Uterus (tissue), 2 donors: ENCODE data around the gene LILRB2.
"Not testable (repeated sequence)": the region's sequence is repeated elsewhere in the genome, so short reads cannot be mapped to it uniquely, and the experiment has no call there.

Experiments used
- POLR2A ChIP-seq, 2 donors: fragments of 450-650 bp; IDR thresholded peaks; one replicate each; pipeline ENCODE4 v1.6.1; 2016; ENCODE audit warnings: antibody characterized with exemption in 2 of 2, mild to moderate bottlenecking in 1 of 2, moderate library complexity in 1 of 2
- TF ChIP-seq, protein P1 (sequence below), 4 experiments: fragments of 200-600 bp in 2 of 4; fragments of 450-650 bp in 2 of 4; sonication (generic) in 2 of 4; IDR thresholded peaks; one replicate each; pipeline ENCODE4 v1.5.1; 2016 to 2019; ENCODE audit warnings: antibody characterized with exemption in 4 of 4, mild to moderate bottlenecking in 2 of 4, moderate library complexity in 1 of 4

DNA sequence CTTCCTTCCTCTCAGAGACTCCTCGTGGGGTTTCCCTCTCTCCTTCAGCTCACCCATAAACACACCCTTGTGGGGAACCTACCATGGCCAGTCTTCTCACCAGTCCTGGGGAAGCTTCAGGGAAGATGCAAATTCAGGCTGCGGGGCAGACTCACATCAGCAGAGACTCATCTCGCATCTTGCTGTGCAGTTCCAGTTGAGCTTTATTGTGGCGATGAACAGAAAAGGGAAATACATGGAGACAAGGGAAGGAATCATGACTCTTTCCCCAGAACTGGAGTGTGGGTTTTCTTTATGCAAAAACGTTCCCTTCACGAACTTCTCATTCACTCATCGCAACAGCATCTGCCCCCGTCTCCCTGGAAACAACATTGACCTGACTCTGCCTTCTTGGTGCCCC is 8.2 kb upstream of the LILRB2 start:
- TF ChIP-seq, protein P1, sequence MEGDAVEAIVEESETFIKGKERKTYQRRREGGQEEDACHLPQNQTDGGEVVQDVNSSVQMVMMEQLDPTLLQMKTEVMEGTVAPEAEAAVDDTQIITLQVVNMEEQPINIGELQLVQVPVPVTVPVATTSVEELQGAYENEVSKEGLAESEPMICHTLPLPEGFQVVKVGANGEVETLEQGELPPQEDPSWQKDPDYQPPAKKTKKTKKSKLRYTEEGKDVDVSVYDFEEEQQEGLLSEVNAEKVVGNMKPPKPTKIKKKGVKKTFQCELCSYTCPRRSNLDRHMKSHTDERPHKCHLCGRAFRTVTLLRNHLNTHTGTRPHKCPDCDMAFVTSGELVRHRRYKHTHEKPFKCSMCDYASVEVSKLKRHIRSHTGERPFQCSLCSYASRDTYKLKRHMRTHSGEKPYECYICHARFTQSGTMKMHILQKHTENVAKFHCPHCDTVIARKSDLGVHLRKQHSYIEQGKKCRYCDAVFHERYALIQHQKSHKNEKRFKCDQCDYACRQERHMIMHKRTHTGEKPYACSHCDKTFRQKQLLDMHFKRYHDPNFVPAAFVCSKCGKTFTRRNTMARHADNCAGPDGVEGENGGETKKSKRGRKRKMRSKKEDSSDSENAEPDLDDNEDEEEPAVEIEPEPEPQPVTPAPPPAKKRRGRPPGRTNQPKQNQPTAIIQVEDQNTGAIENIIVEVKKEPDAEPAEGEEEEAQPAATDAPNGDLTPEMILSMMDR (IDR thresholded peaks at IDR 0.05) = not testable (repeated sequence)
- not testable (repeated sequence) for TF ChIP-seq POLR2A (IDR thresholded peaks at IDR 0.05)
